NCI-H82 (cell line): ENCODE data around the gene SASH1.
A peak's percentile ranks its signal among the peaks of the same experiment; 100 is the strongest.

Experiments
- DNase-seq: peaks from one replicate; lab custom pipeline; 2025; lab: John Stamatoyannopoulos, UW

SASH1 gene

GRCh38 chr6:148497257-148497656 is 154.6 kb downstream of the SASH1 start:
- DNase-seq, result no peak

GRCh38 chr6:148497717-148498116 is 155.1 kb downstream of the SASH1 start:
- no peak for DNase-seq

DNA sequence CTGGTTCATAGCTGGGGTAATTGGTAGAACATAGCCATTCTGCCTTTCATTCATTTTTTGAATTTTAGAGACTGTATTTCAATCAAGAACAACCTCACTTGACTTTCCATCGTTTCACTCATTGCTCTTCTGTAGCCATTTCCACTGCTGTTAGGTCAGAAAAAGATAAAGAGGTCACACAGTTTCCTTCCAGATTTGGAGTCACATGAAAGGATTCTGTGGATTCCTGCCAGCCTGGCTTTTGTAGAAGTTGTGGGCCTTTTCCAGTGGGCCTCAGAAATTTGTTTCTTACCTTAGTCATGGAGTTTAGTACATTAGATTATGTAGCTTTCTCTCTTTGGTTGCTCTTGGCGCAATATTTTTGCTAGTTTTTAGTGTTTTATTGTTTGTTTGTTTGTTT is 157.8 kb downstream of the SASH1 start:
- no peak for DNase-seq

GRCh38 chr6:148501178-148501590 is 158.5 kb downstream of the SASH1 start:
- DNase-seq, result no peak

GRCh38 chr6:148502083-148502772 is 159.6 kb downstream of the SASH1 start:
- no peak for DNase-seq

- DNase-seq, result no peak
Observed at GRCh38 chr6:148502773-148503135, 160.1 kb downstream of the SASH1 start.

DNA sequence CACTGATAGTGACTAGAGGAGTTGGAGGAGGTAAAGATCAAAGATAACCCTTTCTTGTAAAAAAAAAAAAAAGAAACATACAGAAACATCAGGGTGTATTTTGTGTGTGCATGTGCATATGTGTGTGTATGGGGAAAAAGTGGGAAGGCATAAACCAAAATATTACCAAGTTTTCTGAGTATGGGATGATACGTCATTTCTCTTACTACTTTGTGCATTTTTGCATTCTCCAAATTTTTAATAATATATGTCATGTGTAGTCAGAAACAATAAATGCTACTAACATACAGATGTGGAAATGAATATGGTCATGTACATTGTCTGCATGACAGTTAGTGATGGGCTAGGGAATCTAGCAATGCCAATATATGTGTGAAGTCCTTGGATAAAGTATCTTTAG is 161.1 kb downstream of the SASH1 start:
- no peak for DNase-seq

- no peak for DNase-seq
Observed at GRCh38 chr6:148507774-148508173, 165.1 kb downstream of the SASH1 start.

GRCh38 chr6:148508401-148509041 is 165.9 kb downstream of the SASH1 start:
- no peak for DNase-seq

DNA sequence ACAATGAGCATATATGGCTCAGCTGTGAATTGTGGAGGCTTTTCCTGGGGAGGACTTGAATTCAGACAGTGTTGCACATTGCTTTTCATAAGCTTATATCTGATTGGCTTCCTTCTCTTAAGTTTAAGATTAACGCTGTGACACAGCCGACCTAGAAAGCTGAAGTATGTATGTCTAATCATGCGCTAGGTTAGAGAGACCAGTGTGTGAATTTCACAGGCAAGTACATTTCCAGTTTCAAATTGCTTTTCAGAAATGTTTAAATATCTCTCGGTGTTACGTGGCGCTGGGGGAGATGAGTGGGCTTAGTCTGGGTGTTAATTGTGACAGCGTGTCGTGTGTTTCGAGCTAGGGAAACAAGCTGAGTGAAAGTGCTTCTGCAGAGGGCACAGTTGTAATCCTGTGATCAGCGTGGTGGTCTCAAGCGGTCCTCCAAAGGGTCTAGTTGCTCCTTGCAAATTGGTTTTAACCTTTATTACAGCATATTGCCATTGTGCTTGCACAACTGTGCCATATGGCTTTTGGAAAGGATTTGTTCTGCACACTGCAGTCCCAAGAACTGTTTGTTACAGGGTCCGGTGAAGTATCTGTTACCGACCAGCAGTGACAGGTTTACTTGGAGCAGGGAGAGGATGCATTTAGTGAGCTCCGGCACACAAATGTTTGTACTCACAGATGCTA is 166.6 kb downstream of the SASH1 start:
- peak; percentile 61 for DNase-seq

GRCh38 chr6:148509800-148510581 is 167.4 kb downstream of the SASH1 start:
- DNase-seq, result peak; percentile 65

GRCh38 chr6:148513145-148514071 is 170.8 kb downstream of the SASH1 start:
- no peak for DNase-seq

GRCh38 chr6:148514091-148514845 is 171.6 kb downstream of the SASH1 start:
- DNase-seq, result no peak

DNA sequence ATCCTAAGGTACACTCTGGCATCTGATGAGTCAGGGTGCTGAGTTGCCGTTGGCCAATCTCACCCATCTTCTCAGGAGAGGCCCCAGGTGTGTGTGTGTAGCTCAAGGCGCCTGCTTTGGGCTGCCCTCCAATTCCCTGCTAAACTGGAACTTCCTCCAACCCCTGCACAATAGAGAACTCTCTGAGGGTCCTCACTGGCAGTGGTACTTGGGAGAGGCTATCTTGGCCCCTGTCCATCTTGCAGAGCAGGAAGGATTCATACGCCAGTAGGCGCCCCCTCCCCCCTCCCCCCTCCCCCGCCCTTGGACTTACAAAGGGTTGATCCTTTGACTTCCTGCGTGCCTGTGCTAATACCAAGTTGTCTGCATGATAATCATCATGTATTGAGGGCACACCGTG is 173.6 kb downstream of the SASH1 start:
- DNase-seq, result no peak

GRCh38 chr6:148516617-148517016 is 174.0 kb downstream of the SASH1 start:
- no peak for DNase-seq

DNA sequence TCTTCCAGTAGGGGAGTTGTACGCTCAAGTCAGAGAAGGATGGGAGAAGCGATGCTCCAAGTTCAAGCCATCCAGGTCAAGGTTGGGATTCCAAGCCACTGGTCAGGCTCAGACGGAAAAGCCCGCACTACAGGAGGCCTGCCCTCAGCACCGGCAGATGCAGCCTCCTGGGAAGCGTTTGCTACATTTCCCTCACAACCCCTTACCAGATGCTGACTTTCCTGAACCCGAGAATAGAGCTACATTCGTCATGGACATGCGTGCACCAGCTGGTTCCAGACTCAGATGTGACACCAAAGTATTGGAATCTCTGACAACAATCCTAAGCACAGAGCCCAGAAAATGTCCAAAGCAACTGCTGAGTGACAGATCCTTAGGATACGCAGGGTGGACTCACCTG is 174.8 kb downstream of the SASH1 start:
- DNase-seq, result no peak

DNA sequence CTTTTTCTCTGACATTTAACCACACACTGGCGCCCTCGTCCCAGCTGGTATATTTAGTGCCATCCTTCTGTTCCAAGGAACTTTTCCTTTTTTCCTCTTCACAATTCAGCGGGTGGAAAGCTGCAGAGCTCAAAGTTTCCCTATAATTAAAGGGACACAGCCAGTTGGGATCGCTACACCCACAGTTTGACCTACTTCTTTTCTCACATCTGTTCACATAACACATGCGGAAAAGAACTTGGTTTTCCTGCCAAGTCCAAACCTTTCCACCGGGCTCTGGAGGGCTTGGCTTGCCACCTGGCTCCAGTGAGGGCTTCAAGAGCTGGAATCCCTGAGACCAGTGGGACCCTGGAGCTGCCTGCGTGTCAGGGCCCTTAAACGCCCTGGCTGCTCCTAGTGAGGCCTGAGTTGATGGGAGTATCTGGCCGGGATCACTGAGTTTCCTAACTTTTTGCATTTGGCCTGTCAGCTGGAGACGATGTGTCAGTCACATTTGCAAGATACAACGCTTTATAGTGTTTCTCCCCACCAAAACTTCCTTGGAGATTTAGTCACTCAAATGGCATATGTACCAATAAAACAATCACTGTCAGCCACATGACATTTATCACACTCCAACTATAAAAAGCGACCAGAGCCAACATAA is 176.0 kb downstream of the SASH1 start:
- no peak for DNase-seq

DNA sequence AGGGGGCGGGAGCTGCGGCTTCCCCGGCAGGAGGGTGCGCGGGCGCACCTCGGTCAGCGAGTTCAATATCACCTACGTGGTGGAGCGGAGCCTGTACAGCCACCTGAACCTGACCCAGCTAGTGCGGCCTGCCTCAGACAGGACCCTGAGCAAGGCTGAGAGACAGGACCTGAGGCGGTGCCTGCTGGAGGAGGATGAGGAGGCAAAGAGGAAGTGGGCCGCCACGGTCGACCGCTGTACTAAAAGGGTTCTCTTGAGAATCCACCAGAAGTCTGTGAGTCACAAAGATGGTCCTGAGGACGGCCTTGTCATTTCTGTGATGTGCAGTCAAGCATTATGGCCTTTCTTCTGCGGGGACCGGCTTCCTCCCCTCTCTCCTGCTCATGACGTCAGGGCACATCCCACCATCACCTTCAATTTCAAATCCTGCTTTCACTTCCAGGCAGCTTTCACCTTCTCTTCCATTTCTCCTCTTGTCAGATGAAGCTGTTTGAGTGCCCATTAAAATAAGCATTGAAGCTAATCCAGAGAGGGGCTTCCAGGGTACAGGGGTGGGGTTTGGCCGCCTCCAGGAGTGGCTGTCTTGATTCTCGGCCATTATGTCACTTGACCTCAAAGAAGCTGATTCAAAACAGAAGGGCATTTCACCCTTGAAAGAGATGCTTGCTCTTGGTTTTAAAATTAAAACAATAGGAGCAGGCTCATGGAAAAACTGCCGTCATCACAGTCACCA is 177.6 kb downstream of the SASH1 start:
- DNase-seq, result no peak

DNA sequence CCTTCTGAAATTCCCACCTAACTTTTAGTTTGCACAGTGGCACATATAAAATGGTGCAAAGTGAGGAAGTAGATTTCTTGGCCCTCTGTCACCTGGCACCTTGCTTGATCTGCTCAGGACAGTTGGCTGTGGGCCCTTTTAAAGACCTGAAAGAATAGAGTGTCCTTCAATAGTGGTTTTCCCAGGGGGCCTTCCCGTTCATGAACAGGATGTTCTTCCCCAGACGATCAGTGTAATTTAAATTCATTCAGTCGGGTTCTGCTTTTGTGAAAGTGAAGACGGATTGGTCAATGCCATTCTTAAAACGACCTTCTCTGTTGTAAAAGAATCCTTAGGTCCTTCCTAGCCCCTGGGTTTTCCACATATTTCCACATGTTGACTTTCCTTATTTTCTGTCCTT is 178.5 kb downstream of the SASH1 start:
- no peak for DNase-seq

- DNase-seq, result no peak
Observed at GRCh38 chr6:148521586-148521985, 178.9 kb downstream of the SASH1 start.
